ENCODE results near the gene STXBP1. TPM values are rescaled to one million over a fixed set of nuclear protein-coding genes. Genes with fewer than 3 reads are reported as not detected.

STXBP1 gene
- total and polyA plus RNA-seq, 2 donors (not counting 3 experiments of a cell fraction or from before 2014, with no cell fraction given) = 18.8 to 51.3 TPM

GRCh38 chr9:127662617-127663016, 50.5 kb downstream of the STXBP1 start:
- no peak for FAIRE-seq
- CTCF ChIA-PET = no interaction called here

More at GRCh38 chr9:127662617-127663016, 50.5 kb downstream of the STXBP1 start:
- no peaks in the 10 kb centered on the region for H3K9me3 ChIP-seq (replicated peaks; ENCODE audit: control insufficient read depth, insufficient read depth, low read length)
- intact Hi-C loops (cut with micrococcal nuclease) (no loop called here), dilution Hi-C loops (cut with MboI; ENCODE audit: extremely low pct_ligation_motif_present, low sequenced_read_pairs) (no loop called here)
- no peak overlapping the region for H3K4me3 ChIP-seq (replicated peaks in 1 of 3; ENCODE audit: insufficient read depth in 1 of 3, low read depth in 1 of 3, low read length in 3 of 3)
- no peaks in the 10 kb centered on the region for H3K79me2 ChIP-seq (ENCODE audit: control insufficient read depth, insufficient read depth, low read length)
- no peak for DNase-seq (ENCODE audit: low read depth, low spot score)
- TF ChIP-seq CTCF (IDR thresholded peaks at IDR 0.05; ENCODE audit: extremely low read depth in 1 of 2, insufficient read depth in 1 of 2, low read depth in 1 of 2, low read length in 2 of 2) = no peak
- TF ChIP-seq EZH2 (IDR thresholded peaks at IDR 0.05; ENCODE audit: borderline replicate concordance, low read depth, low read length, severe bottlenecking) = no peak
- TF ChIP-seq MAX (IDR thresholded peaks at IDR 0.05; ENCODE audit: insufficient read depth, insufficient read length) = no peak
- TF ChIP-seq JUN (IDR thresholded peaks at IDR 0.05; ENCODE audit: borderline replicate concordance, insufficient read depth, insufficient read length, low read depth) = no peak
- TF ChIP-seq FOS (IDR thresholded peaks at IDR 0.05; ENCODE audit: borderline replicate concordance, insufficient read depth, low read length) = no peak
- no peak for TF ChIP-seq POLR2AphosphoS5 (IDR thresholded peaks at IDR 0.05; ENCODE audit: insufficient read depth, low read depth, low read length)
- no peak for TF ChIP-seq POLR2A (IDR thresholded peaks at IDR 0.05; ENCODE audit: low read depth, low read length)
- TF ChIP-seq MYC (IDR thresholded peaks at IDR 0.05; ENCODE audit: low read depth, low read length) = no peak
- H3K4me2 ChIP-seq (ENCODE audit: insufficient read depth, low read length) = no peak overlapping the region
- H2AFZ ChIP-seq (ENCODE audit: low read depth, low read length) = no peak overlapping the region
- H3K4me1 ChIP-seq (ENCODE audit: control insufficient read depth, extremely low read depth, insufficient read depth, low read length) = no peaks in the 10 kb centered on the region
- POLR2A ChIA-PET = no interaction called here
- no TSS peak for BruUV-seq (replicated peaks)
- no peak overlapping the region for H3K9ac ChIP-seq (replicated peaks; ENCODE audit: extremely low read depth, insufficient read depth, low read length)
- no peaks in the 10 kb centered on the region for H3K9me1 ChIP-seq (replicated peaks; ENCODE audit: control insufficient read depth, extremely low read depth, insufficient read depth, low read length)
- no peaks in the 10 kb centered on the region for H3K27me3 ChIP-seq (ENCODE audit: control insufficient read depth in 2 of 2, insufficient read depth in 2 of 2, low read length in 2 of 2)
- H4K20me1 ChIP-seq (replicated peaks; ENCODE audit: control insufficient read depth, extremely low read depth, insufficient read depth, low read length) = no peaks in the 10 kb centered on the region
- peaks cover 3 to 16% of the 10 kb centered on the region in 2 experiments for H3K36me3 ChIP-seq (ENCODE audit: control insufficient read depth in 2 of 2, extremely low read depth in 1 of 2, insufficient read depth in 2 of 2, low read length in 2 of 2)
- no peak overlapping the region for H3K27ac ChIP-seq (ENCODE audit: insufficient read depth, low read depth, low read length)

Data from endothelial cell of umbilical vein (primary cell).